Fibroblast of lung (primary cell): ENCODE results near the gene BEND7. TPM values are rescaled to one million over a fixed set of nuclear protein-coding genes. Genes with fewer than 3 reads are reported as not detected.

Experiments used
- DNase-seq, 2 donors: peaks; one replicate each; pipeline versions ENCODE4 v3.0.0 to v3.0.0-alpha.2; 2010; ENCODE audit warnings: low read depth in 2 of 2
- H2AFZ ChIP-seq: 2 replicates; pipeline ENCODE4 v1.5.1; 2012; ENCODE audit warnings: low read length, control low read depth, inconsistent platforms
- H3K27ac ChIP-seq: 2 replicates; pipeline ENCODE4 v1.5.1; 2011; ENCODE audit warnings: low read length, control low read depth; ENCODE audit not compliant: insufficient read depth
- H3K27me3 ChIP-seq: 2 replicates; pipeline ENCODE4 v1.5.1; 2011; ENCODE audit warnings: mild to moderate bottlenecking, low read length; ENCODE audit not compliant: control insufficient read depth, insufficient read depth
- H3K36me3 ChIP-seq: 2 replicates; pipeline ENCODE4 v1.5.1; 2011; ENCODE audit warnings: low read length; ENCODE audit not compliant: control insufficient read depth, insufficient read depth
- H3K4me1 ChIP-seq: 2 replicates; pipeline ENCODE4 v1.5.1; 2011; ENCODE audit warnings: low read length; ENCODE audit not compliant: control insufficient read depth, insufficient read depth; ENCODE audit errors: extremely low read depth
- H3K4me2 ChIP-seq: 2 replicates; pipeline ENCODE4 v1.5.1; 2011; ENCODE audit warnings: low read length, control low read depth; ENCODE audit not compliant: insufficient read depth; ENCODE audit errors: extremely low read depth
- H3K4me3 ChIP-seq, 4 experiments: fragments of 200-600 bp in 1 of 4; sonication (generic) in 1 of 4; replicated peaks in 1 of 4; 2 replicates each; pipeline ENCODE4 v1.5.1; 2011 to 2016; ENCODE audit warnings: low read length in 4 of 4, low read depth in 3 of 4, mild to moderate bottlenecking in 3 of 4, control low read depth in 2 of 4, inconsistent platforms in 1 of 4, mixed read lengths in 1 of 4; ENCODE audit not compliant: insufficient read depth in 1 of 4; ENCODE audit errors: control extremely low read depth in 1 of 4
- H3K79me2 ChIP-seq: 2 replicates; pipeline ENCODE4 v1.5.1; 2012; ENCODE audit warnings: mild to moderate bottlenecking, low read length, inconsistent platforms; ENCODE audit not compliant: control insufficient read depth, insufficient read depth
- H3K9ac ChIP-seq: 2 replicates; pipeline ENCODE4 v1.5.1; 2011; ENCODE audit warnings: mild to moderate bottlenecking, low read length, control low read depth; ENCODE audit not compliant: insufficient read depth
- H3K9me3 ChIP-seq: 2 replicates; pipeline ENCODE4 v1.5.1; 2012; ENCODE audit warnings: low read depth, low read length; ENCODE audit not compliant: control insufficient read depth, insufficient read depth
- H4K20me1 ChIP-seq: 2 replicates; pipeline ENCODE4 v1.5.1; 2011; ENCODE audit warnings: low read length; ENCODE audit not compliant: control insufficient read depth, insufficient read depth; ENCODE audit errors: extremely low read depth
- EZH2 ChIP-seq: IDR thresholded peaks from 2 replicates; pipeline ENCODE4 v1.5.1; 2012; ENCODE audit warnings: low read length, control low read depth, mild to moderate bottlenecking; ENCODE audit errors: missing control alignments
- polyA plus RNA-seq, 2 donors: library from polyadenylated mRNA; depleted of rRNA in 1 of 2; stranded (reverse) in 1 of 2; unstranded in 1 of 2; fragments of >200 nt; gene quantifications; 2 replicates each; pipeline ENCODE4 v1.2.1, GENCODE V29; 2011 to 2012; ENCODE audit warnings: missing spikeins in 1 of 2
- total RNA-seq: library from RNA; depleted of rRNA; stranded (reverse); fragments of >200 nt; gene quantifications from 2 replicates; pipeline ENCODE4 v1.2.1, GENCODE V29; 2014
- TF ChIP-seq, protein P1 (sequence below), 2 donors: IDR thresholded peaks in 1 of 2; conservative IDR thresholded peaks in 1 of 2; 1 replicate in 1 of 2; 2 replicates in 1 of 2; pipeline ENCODE4 v1.5.1; 2011 to 2012; ENCODE audit warnings: low read length in 2 of 2, control low read depth in 1 of 2, inconsistent platforms in 1 of 2, low read depth in 1 of 2, mild to moderate bottlenecking in 1 of 2

BEND7 gene
- total and polyA plus RNA-seq, 2 donors (not counting 1 experiment from before 2014, with no cell fraction given), result 6.2 to 10.6 TPM

DNA sequence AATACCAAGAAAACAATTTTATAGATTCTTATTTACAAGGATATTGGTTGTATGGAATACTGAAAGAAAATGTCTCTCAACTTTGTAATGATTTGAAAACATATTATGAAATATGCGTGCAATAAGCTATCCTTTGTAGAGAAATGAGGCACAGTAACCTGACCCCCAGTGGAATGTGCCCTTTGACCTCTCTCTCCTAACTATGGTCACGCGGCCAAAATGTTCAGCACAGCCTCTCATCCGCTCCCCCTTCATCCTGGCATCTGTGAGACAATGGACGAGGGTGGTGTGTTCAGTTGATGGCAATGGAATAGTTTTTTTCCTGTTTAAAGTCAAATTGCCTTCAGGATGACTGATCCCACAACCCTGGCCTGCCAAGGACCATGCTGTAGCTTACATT is 13.3 kb downstream of the BEND7 start:
- Histone ChIP-seq H3K36me3 (no peaks in the 10 kb centered on the region), H3K4me3 (no peak overlapping the region), H2AFZ (no peak overlapping the region), H3K9me3 (no peaks in the 10 kb centered on the region), H3K79me2 (no peaks in the 10 kb centered on the region), H3K27ac (no peak overlapping the region), H3K9ac (no peak overlapping the region), H3K27me3 (no peaks in the 10 kb centered on the region), H3K4me1 (no peaks in the 10 kb centered on the region), H4K20me1 (no peaks in the 10 kb centered on the region), H3K4me2 (no peak overlapping the region)
- DNase-seq, result no peak
- TF ChIP-seq EZH2, result no peak
- TF ChIP-seq, protein P1, sequence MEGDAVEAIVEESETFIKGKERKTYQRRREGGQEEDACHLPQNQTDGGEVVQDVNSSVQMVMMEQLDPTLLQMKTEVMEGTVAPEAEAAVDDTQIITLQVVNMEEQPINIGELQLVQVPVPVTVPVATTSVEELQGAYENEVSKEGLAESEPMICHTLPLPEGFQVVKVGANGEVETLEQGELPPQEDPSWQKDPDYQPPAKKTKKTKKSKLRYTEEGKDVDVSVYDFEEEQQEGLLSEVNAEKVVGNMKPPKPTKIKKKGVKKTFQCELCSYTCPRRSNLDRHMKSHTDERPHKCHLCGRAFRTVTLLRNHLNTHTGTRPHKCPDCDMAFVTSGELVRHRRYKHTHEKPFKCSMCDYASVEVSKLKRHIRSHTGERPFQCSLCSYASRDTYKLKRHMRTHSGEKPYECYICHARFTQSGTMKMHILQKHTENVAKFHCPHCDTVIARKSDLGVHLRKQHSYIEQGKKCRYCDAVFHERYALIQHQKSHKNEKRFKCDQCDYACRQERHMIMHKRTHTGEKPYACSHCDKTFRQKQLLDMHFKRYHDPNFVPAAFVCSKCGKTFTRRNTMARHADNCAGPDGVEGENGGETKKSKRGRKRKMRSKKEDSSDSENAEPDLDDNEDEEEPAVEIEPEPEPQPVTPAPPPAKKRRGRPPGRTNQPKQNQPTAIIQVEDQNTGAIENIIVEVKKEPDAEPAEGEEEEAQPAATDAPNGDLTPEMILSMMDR (conservative IDR thresholded peaks at IDR 0.05 in 1 of 2, IDR thresholded peaks at IDR 0.05 in 1 of 2; ENCODE audit: low read depth in 1 of 2, low read length in 2 of 2), result no peak

DNA sequence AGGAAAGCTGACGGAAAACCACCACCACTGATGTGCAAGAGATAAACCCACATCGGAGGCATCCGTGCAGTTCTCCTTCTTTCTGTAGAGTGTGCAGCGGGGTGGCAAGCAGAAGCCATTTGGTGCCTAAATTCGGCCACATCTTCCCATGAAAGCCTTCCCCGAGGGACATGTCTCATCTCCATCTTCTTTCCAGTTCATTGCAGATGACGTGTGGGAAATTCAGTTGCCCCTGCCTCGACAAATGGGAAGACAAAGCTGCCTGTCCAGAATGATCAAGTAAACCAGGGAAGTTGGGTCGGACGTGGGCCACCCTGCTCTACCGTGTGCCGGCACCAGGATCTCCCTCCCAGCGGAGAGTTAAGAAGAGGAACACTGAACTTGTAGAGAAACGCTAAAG is 14.5 kb downstream of the BEND7 start:
- H3K36me3 ChIP-seq, result no peaks in the 10 kb centered on the region
- DNase-seq, result no peak
- no peak overlapping the region for H3K4me2 ChIP-seq
- no peaks in the 10 kb centered on the region for H4K20me1 ChIP-seq
- H3K9me3 ChIP-seq, result no peaks in the 10 kb centered on the region
- H3K9ac ChIP-seq, result no peak overlapping the region
- H3K4me1 ChIP-seq, result no peaks in the 10 kb centered on the region
- H3K4me3 ChIP-seq, result no peak overlapping the region
- H3K27ac ChIP-seq, result no peak overlapping the region
- TF ChIP-seq, protein P1 (conservative IDR thresholded peaks at IDR 0.05 in 1 of 2, IDR thresholded peaks at IDR 0.05 in 1 of 2; ENCODE audit: low read depth in 1 of 2, low read length in 2 of 2), result no peak
- TF ChIP-seq EZH2, result no peak
- no peaks in the 10 kb centered on the region for H3K27me3 ChIP-seq
- H3K79me2 ChIP-seq, result no peaks in the 10 kb centered on the region
- no peak overlapping the region for H2AFZ ChIP-seq

DNA sequence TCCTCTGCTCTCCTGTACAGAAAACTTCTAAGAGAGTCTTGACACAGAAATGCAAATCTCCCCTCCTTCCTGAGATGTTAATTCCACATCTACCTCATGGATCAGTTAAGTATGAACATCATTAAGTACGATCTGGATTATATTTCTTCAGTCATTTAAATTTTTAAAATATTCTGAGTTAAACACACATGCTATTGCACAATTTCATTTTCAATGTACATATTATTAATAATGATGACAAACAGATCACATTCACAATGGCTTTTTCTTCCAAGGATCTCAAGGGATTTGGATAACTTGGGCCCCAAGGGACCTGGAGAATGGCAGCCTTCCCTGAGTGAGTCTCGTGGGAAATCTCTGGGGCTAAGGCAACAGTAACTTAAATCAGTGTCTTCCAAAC is 16.2 kb downstream of the BEND7 start:
- Histone ChIP-seq H2AFZ (no peak overlapping the region), H3K4me2 (no peak overlapping the region), H3K79me2 (no peaks in the 10 kb centered on the region), H3K36me3 (no peaks in the 10 kb centered on the region), H3K9me3 (no peaks in the 10 kb centered on the region), H3K27ac (no peak overlapping the region), H3K4me3 (no peak overlapping the region), H3K27me3 (no peaks in the 10 kb centered on the region), H3K9ac (no peak overlapping the region), H3K4me1 (no peaks in the 10 kb centered on the region), H4K20me1 (no peaks in the 10 kb centered on the region)
- TF ChIP-seq, protein P1 (conservative IDR thresholded peaks at IDR 0.05 in 1 of 2, IDR thresholded peaks at IDR 0.05 in 1 of 2; ENCODE audit: low read depth in 1 of 2, low read length in 2 of 2), result no peak
- TF ChIP-seq EZH2, result no peak
- DNase-seq, result no peak
